ACC112 (cell line): Measurements from ENCODE around the gene KCP.
A peak's percentile ranks its signal among the peaks of the same experiment; 100 is the strongest.

Experiments
- H2AFZ ChIP-seq: fragments of 200-600 bp; sonication (generic); one replicate; pipeline ENCODE4 v1.6.0; 2017; ENCODE audit warnings: antibody characterized with exemption, low read length; ENCODE audit not compliant: unreplicated experiment
- H3K27ac ChIP-seq: fragments of 200-600 bp; sonication (generic); 2 replicates; pipeline ENCODE4 v1.5.1; 2014; ENCODE audit warnings: low read depth, mild to moderate bottlenecking, antibody characterized with exemption, low read length, moderate library complexity
- H3K27me3 ChIP-seq: fragments of 200-600 bp; sonication (generic); 2 replicates; pipeline ENCODE4 v1.6.1; 2014; ENCODE audit warnings: mild to moderate bottlenecking, antibody characterized with exemption, low read length, moderate library complexity, mixed read lengths; ENCODE audit not compliant: insufficient read depth
- H3K36me3 ChIP-seq: fragments of 200-600 bp; sonication (generic); 2 replicates; pipeline ENCODE4 v1.6.1; 2016; ENCODE audit warnings: mild to moderate bottlenecking, antibody characterized with exemption, low read length, moderate library complexity, mixed read lengths; ENCODE audit not compliant: insufficient read depth
- H3K4me1 ChIP-seq: fragments of 200-600 bp; sonication (generic); one replicate; pipeline ENCODE4 v1.6.1; 2016; ENCODE audit warnings: low read length, mixed read lengths; ENCODE audit not compliant: insufficient read depth, unreplicated experiment, control insufficient read depth
- H3K4me3 ChIP-seq: fragments of 200-600 bp; sonication (generic); 2 replicates; pipeline ENCODE4 v1.5.1; 2014; ENCODE audit warnings: mild to moderate bottlenecking, low read depth, low read length
- H3K79me2 ChIP-seq: fragments of 200-600 bp; sonication (generic); one replicate; pipeline ENCODE4 v1.6.0; 2016; ENCODE audit warnings: low read length; ENCODE audit not compliant: control insufficient read depth, unreplicated experiment, insufficient read depth

The KCP gene

GRCh38 chr7:128919881-128920799 is 9.6 kb upstream of the KCP start:
- no peak overlapping the region for H3K4me3 ChIP-seq
- no peaks in the 10 kb centered on the region for H3K4me1 ChIP-seq
- H3K36me3 ChIP-seq: no peaks in the 10 kb centered on the region
- H3K27ac ChIP-seq: no peak overlapping the region
- H3K79me2 ChIP-seq: no peaks in the 10 kb centered on the region
- H2AFZ ChIP-seq: no peak overlapping the region
- H3K27me3 ChIP-seq: peaks cover 79% of the 10 kb centered on the region

- Histone ChIP-seq H3K27ac (no peak overlapping the region), H3K27me3 (peaks cover 84% of the 10 kb centered on the region), H3K4me3 (no peak overlapping the region), H2AFZ (no peak overlapping the region), H3K36me3 (no peaks in the 10 kb centered on the region), H3K79me2 (no peaks in the 10 kb centered on the region), H3K4me1 (no peaks in the 10 kb centered on the region)
Observed at GRCh38 chr7:128919241-128919640, 8.7 kb upstream of the KCP start.

- no peak overlapping the region for H3K27ac ChIP-seq
- no peak overlapping the region for H2AFZ ChIP-seq
- H3K27me3 ChIP-seq: peaks cover 82% of the 10 kb centered on the region
- H3K4me3 ChIP-seq: no peak overlapping the region
- no peaks in the 10 kb centered on the region for H3K79me2 ChIP-seq
- H3K4me1 ChIP-seq: no peaks in the 10 kb centered on the region
- no peaks in the 10 kb centered on the region for H3K36me3 ChIP-seq
Observed at GRCh38 chr7:128918016-128918665, 7.6 kb upstream of the KCP start.

- Histone ChIP-seq H3K27ac (no peak overlapping the region), H3K4me3 (no peak overlapping the region), H3K27me3 (peaks cover 76% of the 10 kb centered on the region), H3K4me1 (no peaks in the 10 kb centered on the region), H3K79me2 (no peaks in the 10 kb centered on the region), H3K36me3 (no peaks in the 10 kb centered on the region), H2AFZ (no peak overlapping the region)
Observed at GRCh38 chr7:128917122-128917521, 6.6 kb upstream of the KCP start.

GRCh38 chr7:128916643-128916915 is 6.1 kb upstream of the KCP start:
- Histone ChIP-seq H3K4me1 (no peaks in the 10 kb centered on the region), H3K79me2 (no peaks in the 10 kb centered on the region), H3K36me3 (no peaks in the 10 kb centered on the region), H2AFZ (no peak overlapping the region), H3K27me3 (peaks cover 77% of the 10 kb centered on the region), H3K27ac (no peak overlapping the region), H3K4me3 (no peak overlapping the region)

- no peak overlapping the region; the same call in 1 of the 2 replicates for H3K4me3 ChIP-seq
- no peaks in the 10 kb centered on the region for H3K36me3 ChIP-seq
- H3K27ac ChIP-seq: no peak overlapping the region
- no peaks in the 10 kb centered on the region for H3K4me1 ChIP-seq
- peaks cover 79% of the 10 kb centered on the region for H3K27me3 ChIP-seq
- H3K79me2 ChIP-seq: no peaks in the 10 kb centered on the region
- H2AFZ ChIP-seq: no peak overlapping the region
Observed at GRCh38 chr7:128915841-128916642, 5.5 kb upstream of the KCP start.

- no peaks in the 10 kb centered on the region for H3K4me1 ChIP-seq
- H2AFZ ChIP-seq: no peak overlapping the region
- H3K36me3 ChIP-seq: no peaks in the 10 kb centered on the region
- no peaks in the 10 kb centered on the region for H3K79me2 ChIP-seq
- peaks cover 79% of the 10 kb centered on the region for H3K27me3 ChIP-seq
- H3K4me3 ChIP-seq: peak overlapping the region; percentile 26
- no peak overlapping the region for H3K27ac ChIP-seq
Observed at GRCh38 chr7:128915271-128915819, 4.8 kb upstream of the KCP start.

GRCh38 chr7:128914566-128915151 is 4.2 kb upstream of the KCP start:
- H2AFZ ChIP-seq: no peak overlapping the region

GRCh38 chr7:128913870-128914565 is 3.5 kb upstream of the KCP start:
- Histone ChIP-seq H3K4me1 (no peaks in the 10 kb centered on the region), H3K4me3 (no peak overlapping the region), H3K27me3 (peaks cover 78% of the 10 kb centered on the region)

More at GRCh38 chr7:128914566-128915151, 4.2 kb upstream of the KCP start:
- H3K4me3 ChIP-seq: no peak overlapping the region
- H3K27ac ChIP-seq: no peak overlapping the region
- H3K4me1 ChIP-seq: no peaks in the 10 kb centered on the region
- H3K27me3 ChIP-seq: peaks cover 78% of the 10 kb centered on the region
- no peaks in the 10 kb centered on the region for H3K36me3 ChIP-seq
- no peaks in the 10 kb centered on the region for H3K79me2 ChIP-seq

More at GRCh38 chr7:128913870-128914565, 3.5 kb upstream of the KCP start:
- Histone ChIP-seq H3K27ac (no peak overlapping the region), H2AFZ (no peak overlapping the region), H3K79me2 (no peaks in the 10 kb centered on the region), H3K36me3 (no peaks in the 10 kb centered on the region)
